ENCODE results near the gene PADI1.

Gene PADI1

GRCh38 chr1:17250601-17251000 lies 45.7 kb downstream of the PADI1 start:
- H3K4me3 ChIP-seq (ENCODE audit: low read depth, low read length), result no peak overlapping the region
- H2AFZ ChIP-seq, result no peak overlapping the region
- no peaks in the 10 kb centered on the region for H3K36me3 ChIP-seq (ENCODE audit: control insufficient read depth, insufficient read depth, low read length)
- no peaks in the 10 kb centered on the region for H3K79me2 ChIP-seq
- TF ChIP-seq, protein P1, sequence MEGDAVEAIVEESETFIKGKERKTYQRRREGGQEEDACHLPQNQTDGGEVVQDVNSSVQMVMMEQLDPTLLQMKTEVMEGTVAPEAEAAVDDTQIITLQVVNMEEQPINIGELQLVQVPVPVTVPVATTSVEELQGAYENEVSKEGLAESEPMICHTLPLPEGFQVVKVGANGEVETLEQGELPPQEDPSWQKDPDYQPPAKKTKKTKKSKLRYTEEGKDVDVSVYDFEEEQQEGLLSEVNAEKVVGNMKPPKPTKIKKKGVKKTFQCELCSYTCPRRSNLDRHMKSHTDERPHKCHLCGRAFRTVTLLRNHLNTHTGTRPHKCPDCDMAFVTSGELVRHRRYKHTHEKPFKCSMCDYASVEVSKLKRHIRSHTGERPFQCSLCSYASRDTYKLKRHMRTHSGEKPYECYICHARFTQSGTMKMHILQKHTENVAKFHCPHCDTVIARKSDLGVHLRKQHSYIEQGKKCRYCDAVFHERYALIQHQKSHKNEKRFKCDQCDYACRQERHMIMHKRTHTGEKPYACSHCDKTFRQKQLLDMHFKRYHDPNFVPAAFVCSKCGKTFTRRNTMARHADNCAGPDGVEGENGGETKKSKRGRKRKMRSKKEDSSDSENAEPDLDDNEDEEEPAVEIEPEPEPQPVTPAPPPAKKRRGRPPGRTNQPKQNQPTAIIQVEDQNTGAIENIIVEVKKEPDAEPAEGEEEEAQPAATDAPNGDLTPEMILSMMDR (IDR thresholded peaks at IDR 0.05), result no peak
- no peaks in the 10 kb centered on the region for H3K4me1 ChIP-seq
- no peaks in the 10 kb centered on the region for H3K9me3 ChIP-seq (ENCODE audit: control insufficient read depth, low read length)
- no peak overlapping the region for H3K4me2 ChIP-seq (ENCODE audit: low read length)
- H3K9ac ChIP-seq, result no peak overlapping the region
- H3K27ac ChIP-seq, result no peak overlapping the region
- H3K27me3 ChIP-seq (ENCODE audit: control insufficient read depth, insufficient read depth, low read length), result no peaks in the 10 kb centered on the region

DNA sequence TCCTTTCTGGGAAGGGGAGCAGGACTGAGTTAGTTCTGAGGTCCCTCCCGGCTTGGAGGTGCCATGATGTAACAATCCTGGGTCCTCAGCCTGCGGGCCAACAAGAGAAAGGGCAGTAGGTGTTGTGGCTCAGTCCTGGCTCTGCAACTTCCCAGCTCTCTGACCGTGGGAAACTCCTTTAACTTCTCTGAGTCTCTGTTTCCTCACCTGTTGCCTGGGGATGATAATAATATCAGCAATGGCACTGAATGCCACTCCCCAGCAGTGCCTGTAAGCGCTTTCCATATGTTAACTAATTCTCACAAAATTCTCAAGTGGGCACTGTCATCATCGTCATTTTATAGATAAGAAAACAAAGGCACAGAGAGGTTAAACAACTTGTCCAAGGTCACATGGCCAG lies 46.3 kb downstream of the PADI1 start:
- no peaks in the 10 kb centered on the region for H3K9me3 ChIP-seq (ENCODE audit: control insufficient read depth, low read length)
- no peaks in the 10 kb centered on the region for H3K27me3 ChIP-seq (ENCODE audit: control insufficient read depth, insufficient read depth, low read length)
- TF ChIP-seq, protein P1 (IDR thresholded peaks at IDR 0.05), result no peak
- no peaks in the 10 kb centered on the region for H3K4me1 ChIP-seq
- no peaks in the 10 kb centered on the region for H3K36me3 ChIP-seq (ENCODE audit: control insufficient read depth, insufficient read depth, low read length)
- no peak overlapping the region for H3K27ac ChIP-seq
- no peak overlapping the region for H2AFZ ChIP-seq
- no peak overlapping the region for H3K4me3 ChIP-seq (ENCODE audit: low read depth, low read length)
- no peaks in the 10 kb centered on the region for H3K79me2 ChIP-seq
- no peak overlapping the region for H3K4me2 ChIP-seq (ENCODE audit: low read length)
- no peak overlapping the region for H3K9ac ChIP-seq

- H3K79me2 ChIP-seq, result no peaks in the 10 kb centered on the region
Observed at GRCh38 chr1:17251701-17252376, 46.9 kb downstream of the PADI1 start.

DNA sequence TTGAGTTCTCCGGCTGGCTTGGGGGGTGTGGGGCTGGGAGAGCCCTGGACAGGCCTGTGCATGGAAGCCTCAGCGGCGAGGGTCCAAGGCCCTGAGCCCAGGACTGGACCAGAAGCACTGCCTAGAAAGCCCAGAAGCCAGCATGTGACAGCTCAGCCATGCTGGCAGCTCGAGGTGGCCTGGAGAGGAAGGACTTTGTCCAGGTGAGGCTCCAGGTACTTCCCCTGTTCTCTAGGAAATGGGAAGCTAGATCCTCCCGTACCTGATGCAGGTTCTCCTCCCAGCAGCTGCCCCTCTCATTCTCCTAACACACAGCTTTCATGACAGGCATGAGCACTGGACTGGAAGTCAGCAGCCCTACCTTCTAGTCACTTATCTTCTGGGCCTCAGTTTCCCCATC lies 50.4 kb downstream of the PADI1 start:
- Histone ChIP-seq H2AFZ (no peak overlapping the region), H3K79me2 (no peaks in the 10 kb centered on the region), H3K4me3 (ENCODE audit: low read depth, low read length) (no peak overlapping the region), H3K9ac (no peak overlapping the region), H3K4me1 (no peaks in the 10 kb centered on the region), H3K27me3 (ENCODE audit: control insufficient read depth, insufficient read depth, low read length) (no peaks in the 10 kb centered on the region), H3K9me3 (ENCODE audit: control insufficient read depth, low read length) (no peaks in the 10 kb centered on the region), H3K4me2 (ENCODE audit: low read length) (no peak overlapping the region), H3K27ac (no peak overlapping the region), H3K36me3 (ENCODE audit: control insufficient read depth, insufficient read depth, low read length) (no peaks in the 10 kb centered on the region)
- TF ChIP-seq, protein P1 (IDR thresholded peaks at IDR 0.05), result no peak

More at GRCh38 chr1:17251701-17252376, 46.9 kb downstream of the PADI1 start:
- H2AFZ ChIP-seq, result no peak overlapping the region
- no peaks in the 10 kb centered on the region for H3K4me1 ChIP-seq
- no peaks in the 10 kb centered on the region for H3K36me3 ChIP-seq (ENCODE audit: control insufficient read depth, insufficient read depth, low read length)
- no peak overlapping the region for H3K4me3 ChIP-seq (ENCODE audit: low read depth, low read length)
- TF ChIP-seq, protein P1 (IDR thresholded peaks at IDR 0.05), result no peak
- H3K9ac ChIP-seq, result no peak overlapping the region
- H3K4me2 ChIP-seq (ENCODE audit: low read length), result no peak overlapping the region
- no peak overlapping the region for H3K27ac ChIP-seq
- no peaks in the 10 kb centered on the region for H3K9me3 ChIP-seq (ENCODE audit: control insufficient read depth, low read length)
- no peaks in the 10 kb centered on the region for H3K27me3 ChIP-seq (ENCODE audit: control insufficient read depth, insufficient read depth, low read length)
